Activated naive CD8-positive, alpha-beta T cell (primary cell): Measurements from ENCODE around the gene LRP2.
"Not testable (repeated sequence)": the region's sequence is repeated elsewhere in the genome, so short reads cannot be mapped to it uniquely, and the experiment has no call there.

Source experiments
- H3K27ac Mint-ChIP-seq: one replicate; pipeline ENCODE4 v1.8.0; 2021; ENCODE audit warnings: mixed read lengths
- H3K27me3 Mint-ChIP-seq: one replicate; pipeline ENCODE4 v1.8.0; 2021; ENCODE audit warnings: mixed read lengths
- H3K36me3 Mint-ChIP-seq: one replicate; pipeline ENCODE4 v1.8.0; 2021; ENCODE audit warnings: mixed read lengths
- H3K4me1 Mint-ChIP-seq: one replicate; pipeline ENCODE4 v1.8.0; 2021; ENCODE audit warnings: low read depth, mixed read lengths
- H3K4me3 Mint-ChIP-seq: one replicate; pipeline ENCODE4 v1.8.0; 2021; ENCODE audit warnings: mild to moderate bottlenecking, mixed read lengths
- H3K9me3 Mint-ChIP-seq: one replicate; pipeline ENCODE4 v1.8.0; 2021; ENCODE audit warnings: low read depth, mixed read lengths

The LRP2 gene

GRCh38 chr2:169329688-169330554, 32.4 kb downstream of the LRP2 start:
- H3K27me3 Mint-ChIP-seq, result peaks cover 9% of the 10 kb centered on the region
- H3K4me1 Mint-ChIP-seq, result no peaks in the 10 kb centered on the region
- no peaks in the 10 kb centered on the region for H3K36me3 Mint-ChIP-seq
- no peak overlapping the region for H3K27ac Mint-ChIP-seq
- no peaks in the 10 kb centered on the region for H3K9me3 Mint-ChIP-seq
- no peak overlapping the region for H3K4me3 Mint-ChIP-seq

GRCh38 chr2:169328785-169329184, 33.5 kb downstream of the LRP2 start:
- no peaks in the 10 kb centered on the region for H3K36me3 Mint-ChIP-seq

GRCh38 chr2:169327837-169328236, 34.5 kb downstream of the LRP2 start:
- H3K27me3 Mint-ChIP-seq, H3K27ac Mint-ChIP-seq, H3K4me1 Mint-ChIP-seq, H3K9me3 Mint-ChIP-seq, H3K36me3 Mint-ChIP-seq, H3K4me3 Mint-ChIP-seq: not testable (repeated sequence)

More at GRCh38 chr2:169328785-169329184, 33.5 kb downstream of the LRP2 start:
- Mint-ChIP-seq H3K4me1 (no peaks in the 10 kb centered on the region), H3K27ac (no peak overlapping the region), H3K4me3 (no peak overlapping the region), H3K9me3 (no peaks in the 10 kb centered on the region), H3K27me3 (peaks cover 9% of the 10 kb centered on the region)

- not testable (repeated sequence) for H3K4me3 Mint-ChIP-seq, H3K9me3 Mint-ChIP-seq, H3K27ac Mint-ChIP-seq, H3K36me3 Mint-ChIP-seq, H3K27me3 Mint-ChIP-seq, H3K4me1 Mint-ChIP-seq
These were observed 36.4 kb downstream of the LRP2 start for GRCh38 chr2:169325886-169326285.

GRCh38 chr2:169324581-169325260, 37.6 kb downstream of the LRP2 start:
- H3K4me3 Mint-ChIP-seq, result no peak overlapping the region

GRCh38 chr2:169323841-169324240, 38.5 kb downstream of the LRP2 start:
- no peaks in the 10 kb centered on the region for H3K9me3 Mint-ChIP-seq
- H3K4me3 Mint-ChIP-seq, result no peak overlapping the region
- peaks cover 6% of the 10 kb centered on the region for H3K27me3 Mint-ChIP-seq
- H3K27ac Mint-ChIP-seq, result no peak overlapping the region
- no peaks in the 10 kb centered on the region for H3K4me1 Mint-ChIP-seq
- no peaks in the 10 kb centered on the region for H3K36me3 Mint-ChIP-seq

More at GRCh38 chr2:169324581-169325260, 37.6 kb downstream of the LRP2 start:
- H3K36me3 Mint-ChIP-seq, result no peaks in the 10 kb centered on the region
- H3K9me3 Mint-ChIP-seq, result no peaks in the 10 kb centered on the region
- H3K4me1 Mint-ChIP-seq, result no peaks in the 10 kb centered on the region
- H3K27ac Mint-ChIP-seq, result no peak overlapping the region
- H3K27me3 Mint-ChIP-seq, result peaks cover 4% of the 10 kb centered on the region

GRCh38 chr2:169320561-169320960, 41.8 kb downstream of the LRP2 start:
- no peak overlapping the region for H3K4me3 Mint-ChIP-seq
- no peaks in the 10 kb centered on the region for H3K9me3 Mint-ChIP-seq
- no peaks in the 10 kb centered on the region for H3K36me3 Mint-ChIP-seq
- peaks cover 5% of the 10 kb centered on the region for H3K27me3 Mint-ChIP-seq
- H3K27ac Mint-ChIP-seq, result no peak overlapping the region
- no peaks in the 10 kb centered on the region for H3K4me1 Mint-ChIP-seq

- peaks cover 7% of the 10 kb centered on the region for H3K27me3 Mint-ChIP-seq
- no peaks in the 10 kb centered on the region for H3K4me1 Mint-ChIP-seq
- no peaks in the 10 kb centered on the region for H3K36me3 Mint-ChIP-seq
- no peak overlapping the region for H3K27ac Mint-ChIP-seq
- H3K9me3 Mint-ChIP-seq, result no peaks in the 10 kb centered on the region
- H3K4me3 Mint-ChIP-seq, result no peak overlapping the region
These were observed 47.0 kb downstream of the LRP2 start for GRCh38 chr2:169315357-169315756.

GRCh38 chr2:169308349-169308748, 54.0 kb downstream of the LRP2 start:
- H3K9me3 Mint-ChIP-seq, H3K27ac Mint-ChIP-seq, H3K36me3 Mint-ChIP-seq, H3K4me3 Mint-ChIP-seq, H3K4me1 Mint-ChIP-seq, H3K27me3 Mint-ChIP-seq: not testable (repeated sequence)

- not testable (repeated sequence) for H3K27me3 Mint-ChIP-seq, H3K9me3 Mint-ChIP-seq, H3K4me3 Mint-ChIP-seq
These were observed 57.6 kb downstream of the LRP2 start for GRCh38 chr2:169304689-169305088.

GRCh38 chr2:169303579-169304305, 58.6 kb downstream of the LRP2 start:
- H3K9me3 Mint-ChIP-seq, result no peaks in the 10 kb centered on the region
- no peak overlapping the region for H3K4me3 Mint-ChIP-seq

More at GRCh38 chr2:169304689-169305088, 57.6 kb downstream of the LRP2 start:
- not testable (repeated sequence) for H3K27ac Mint-ChIP-seq, H3K36me3 Mint-ChIP-seq, H3K4me1 Mint-ChIP-seq

GRCh38 chr2:169302364-169302763, 60.0 kb downstream of the LRP2 start:
- Mint-ChIP-seq H3K36me3 (no peaks in the 10 kb centered on the region), H3K27ac (no peak overlapping the region), H3K4me1 (no peaks in the 10 kb centered on the region), H3K4me3 (no peak overlapping the region), H3K9me3 (no peaks in the 10 kb centered on the region), H3K27me3 (peaks cover 5% of the 10 kb centered on the region)

More at GRCh38 chr2:169303579-169304305, 58.6 kb downstream of the LRP2 start:
- H3K36me3 Mint-ChIP-seq, result no peaks in the 10 kb centered on the region
- H3K4me1 Mint-ChIP-seq, result no peaks in the 10 kb centered on the region
- no peak overlapping the region for H3K27ac Mint-ChIP-seq
- peaks cover 6% of the 10 kb centered on the region for H3K27me3 Mint-ChIP-seq

- H3K9me3 Mint-ChIP-seq, result no peaks in the 10 kb centered on the region
These were observed 60.6 kb downstream of the LRP2 start for GRCh38 chr2:169301596-169302335.

GRCh38 chr2:169300636-169301530, 61.5 kb downstream of the LRP2 start:
- no peak overlapping the region for H3K27ac Mint-ChIP-seq
- H3K9me3 Mint-ChIP-seq, result no peaks in the 10 kb centered on the region
- no peaks in the 10 kb centered on the region for H3K4me1 Mint-ChIP-seq
- H3K27me3 Mint-ChIP-seq, result peaks cover 9% of the 10 kb centered on the region
- no peak overlapping the region for H3K4me3 Mint-ChIP-seq
- no peaks in the 10 kb centered on the region for H3K36me3 Mint-ChIP-seq

More at GRCh38 chr2:169301596-169302335, 60.6 kb downstream of the LRP2 start:
- H3K27me3 Mint-ChIP-seq, result peaks cover 9% of the 10 kb centered on the region
- no peaks in the 10 kb centered on the region for H3K36me3 Mint-ChIP-seq
- no peaks in the 10 kb centered on the region for H3K4me1 Mint-ChIP-seq
- no peak overlapping the region for H3K4me3 Mint-ChIP-seq
- no peak overlapping the region for H3K27ac Mint-ChIP-seq
